GM19468 (cell line): ENCODE measurements around the gene CHRM1.

ENCODE experiments used
- ATAC-seq: cut with Tn5 transposase; IDR thresholded peaks from one replicate; pipeline ENCODE4 v1.9.1; 2021; ENCODE audit warnings: mild to moderate bottlenecking, moderate library complexity, moderate number of reproducible peaks; ENCODE audit not compliant: unreplicated experiment; ENCODE audit errors: extremely low read depth

Gene CHRM1

DNA sequence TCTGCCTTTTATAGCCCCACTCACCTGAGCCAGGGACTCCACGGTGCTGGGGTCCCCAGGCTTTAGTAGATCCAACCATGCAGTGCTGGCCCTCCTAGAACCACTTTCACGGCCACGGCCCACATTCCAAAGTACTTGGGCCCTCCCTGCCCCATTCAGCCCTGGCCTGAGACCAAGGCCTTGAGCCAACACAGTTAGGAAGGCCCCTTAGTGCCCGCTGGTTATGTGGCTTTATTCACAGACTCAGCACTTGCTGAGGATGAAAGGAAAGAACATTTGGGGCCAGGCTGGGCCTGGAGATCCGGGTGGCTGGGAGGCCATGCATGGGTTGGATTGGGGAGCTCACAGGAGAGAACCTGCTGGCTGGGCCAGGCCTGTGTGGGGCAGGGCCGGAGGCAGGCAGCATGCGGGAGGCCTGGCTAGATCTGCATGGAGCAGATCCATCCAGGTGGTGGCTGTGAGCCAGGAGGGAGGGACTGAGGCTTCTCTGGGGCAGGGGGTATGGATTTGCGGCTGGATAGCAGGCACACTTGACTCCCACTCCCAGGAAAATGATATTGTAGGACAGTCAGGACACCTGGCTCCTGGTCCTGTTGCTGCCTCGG lies 12.6 kb downstream of the CHRM1 start:
- ATAC-seq, result no peak

DNA sequence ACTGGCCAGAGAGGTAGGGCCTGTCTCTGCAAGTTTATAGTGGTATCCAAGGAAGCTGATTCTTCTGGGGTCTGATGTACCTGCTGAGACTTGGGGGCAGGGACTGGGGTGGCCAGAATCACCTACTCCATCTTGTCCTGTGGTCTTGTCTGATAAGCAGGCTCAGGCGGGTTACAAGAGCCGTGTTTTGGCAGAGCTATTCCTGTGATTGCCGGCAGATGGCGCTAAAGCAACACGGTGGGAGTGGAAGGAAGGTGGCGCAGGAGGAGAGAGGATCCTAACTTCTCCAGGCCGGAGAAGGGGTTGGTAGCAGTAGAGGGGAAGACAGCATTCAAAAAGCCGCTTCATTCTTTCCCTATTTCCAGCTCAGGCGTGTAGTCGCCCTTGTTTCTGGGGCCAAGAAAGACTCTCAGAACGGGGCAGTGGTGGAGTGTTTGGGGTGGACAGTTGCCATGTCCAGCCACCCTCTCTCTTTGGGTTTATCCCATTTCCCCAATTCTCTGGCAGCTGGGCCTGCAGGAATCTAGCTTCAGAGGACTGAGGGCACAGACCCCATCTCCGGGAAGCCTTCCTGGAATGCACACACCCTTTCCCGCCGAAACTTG lies 15.1 kb downstream of the CHRM1 start:
- ATAC-seq, result no peak

DNA sequence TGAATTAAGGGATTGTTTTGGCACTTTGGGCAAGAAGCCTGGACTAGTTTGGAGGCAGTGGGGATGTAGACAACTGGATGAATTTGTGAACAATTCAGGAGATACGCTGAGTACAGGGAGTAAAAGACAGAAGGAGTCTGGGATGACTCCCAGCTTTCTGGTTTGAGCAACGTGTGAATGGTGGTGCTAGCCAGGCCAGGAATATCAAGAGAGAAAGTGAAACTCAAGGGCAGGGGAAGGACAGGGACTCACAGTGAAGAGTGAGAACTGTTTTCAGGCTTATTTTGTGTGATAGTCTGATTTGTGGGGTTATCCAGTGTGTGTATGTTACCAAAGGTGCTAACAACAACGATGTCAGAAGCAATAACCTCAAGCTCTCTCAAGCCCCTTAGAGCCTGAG lies 15.9 kb downstream of the CHRM1 start:
- no peak for ATAC-seq

DNA sequence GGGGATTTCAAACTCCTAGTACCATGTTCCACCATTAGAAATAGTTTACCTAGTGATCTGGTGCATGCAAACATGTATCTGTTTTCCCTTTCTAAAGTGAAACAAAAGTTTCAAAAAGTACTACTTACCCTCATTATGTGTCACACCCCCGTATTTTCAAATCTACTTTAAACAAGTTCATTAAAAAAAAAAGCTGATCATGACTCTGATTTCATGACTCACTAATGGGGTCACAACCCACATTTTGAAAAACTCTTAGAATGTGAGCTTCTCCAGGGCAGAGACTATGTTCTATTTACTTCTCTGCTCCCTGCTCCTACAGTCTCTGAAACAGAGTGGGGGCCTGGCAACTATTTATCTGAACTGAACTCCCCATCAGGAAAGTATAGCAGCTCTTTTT lies 18.2 kb downstream of the CHRM1 start:
- ATAC-seq, result no peak

DNA sequence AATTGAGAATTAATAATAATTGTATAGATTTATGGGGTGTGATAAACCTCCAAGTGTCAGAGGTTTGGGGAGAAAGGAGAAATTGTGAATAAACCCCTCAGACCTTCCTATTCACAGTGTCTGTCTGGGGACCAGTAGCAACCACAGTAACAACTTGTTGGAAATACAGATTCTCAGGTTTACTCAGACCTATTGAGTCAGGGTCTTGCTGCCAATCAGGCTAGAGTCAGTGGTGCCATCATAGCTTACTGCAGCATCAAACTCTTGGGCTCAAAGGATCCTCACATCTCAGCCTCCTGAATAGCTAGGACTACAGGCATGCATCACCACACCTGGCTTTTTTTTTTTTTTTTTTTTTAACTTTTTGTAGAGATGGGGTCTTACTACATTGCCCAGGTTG lies 23.1 kb downstream of the CHRM1 start:
- no peak for ATAC-seq

DNA sequence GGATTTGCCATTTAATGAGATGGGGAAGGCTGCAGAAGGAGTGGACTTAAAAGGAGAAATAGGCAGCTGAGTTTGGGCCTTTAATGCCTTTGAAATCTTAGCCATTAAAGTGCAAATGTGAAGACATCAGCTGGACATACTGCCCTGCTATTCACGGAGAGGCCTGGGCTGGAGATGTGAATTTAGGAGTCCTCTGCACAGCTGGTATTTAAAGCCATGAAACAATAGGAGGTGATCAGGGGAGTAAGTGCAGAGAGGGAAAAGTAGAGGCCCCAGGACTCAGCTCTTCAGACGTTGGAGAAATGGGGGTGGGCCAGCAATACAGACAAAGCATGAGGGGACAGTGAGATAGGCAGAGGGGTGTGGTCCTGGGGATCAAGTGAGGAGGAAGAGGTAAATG lies 23.9 kb downstream of the CHRM1 start:
- ATAC-seq, result no peak

DNA sequence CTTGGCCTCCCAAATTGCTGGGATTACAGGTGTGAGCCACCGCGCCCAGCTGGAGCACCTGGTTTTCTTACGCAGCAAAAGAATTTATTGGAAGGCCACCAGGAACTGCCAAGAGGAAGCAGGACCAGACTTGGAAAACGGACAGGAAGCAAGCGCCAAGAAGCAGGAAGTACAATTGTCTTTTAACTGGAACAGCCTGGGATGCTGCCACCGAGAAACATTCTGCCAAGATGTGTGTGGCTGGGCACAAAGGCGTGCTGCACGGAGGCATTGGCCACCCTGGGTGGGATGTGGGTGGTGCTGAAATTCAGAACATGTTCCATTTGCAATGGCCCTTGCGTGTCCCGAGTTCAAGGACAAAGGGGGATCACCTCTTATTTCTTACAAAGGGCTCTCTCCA lies 25.1 kb downstream of the CHRM1 start:
- ATAC-seq, result no peak

DNA sequence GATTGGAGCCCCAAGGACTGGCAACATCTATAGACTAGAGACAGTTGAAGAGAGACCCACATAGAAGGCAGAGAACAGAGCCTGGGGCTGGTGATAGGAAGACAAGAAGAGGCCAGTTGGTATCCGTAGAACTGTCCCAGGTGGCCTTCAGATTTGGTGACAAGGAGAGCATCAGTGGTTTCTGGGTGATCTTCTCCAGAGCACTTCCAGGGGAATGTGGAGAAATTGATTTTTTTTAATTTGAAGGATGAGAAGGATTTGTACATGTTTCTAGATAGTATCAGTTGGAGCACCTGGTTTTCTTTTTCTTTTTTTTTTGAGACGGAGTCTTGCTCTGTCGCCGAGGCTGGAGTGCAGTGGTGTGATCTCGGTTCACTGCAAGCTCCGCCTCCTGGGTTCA lies 25.7 kb downstream of the CHRM1 start:
- no peak for ATAC-seq

DNA sequence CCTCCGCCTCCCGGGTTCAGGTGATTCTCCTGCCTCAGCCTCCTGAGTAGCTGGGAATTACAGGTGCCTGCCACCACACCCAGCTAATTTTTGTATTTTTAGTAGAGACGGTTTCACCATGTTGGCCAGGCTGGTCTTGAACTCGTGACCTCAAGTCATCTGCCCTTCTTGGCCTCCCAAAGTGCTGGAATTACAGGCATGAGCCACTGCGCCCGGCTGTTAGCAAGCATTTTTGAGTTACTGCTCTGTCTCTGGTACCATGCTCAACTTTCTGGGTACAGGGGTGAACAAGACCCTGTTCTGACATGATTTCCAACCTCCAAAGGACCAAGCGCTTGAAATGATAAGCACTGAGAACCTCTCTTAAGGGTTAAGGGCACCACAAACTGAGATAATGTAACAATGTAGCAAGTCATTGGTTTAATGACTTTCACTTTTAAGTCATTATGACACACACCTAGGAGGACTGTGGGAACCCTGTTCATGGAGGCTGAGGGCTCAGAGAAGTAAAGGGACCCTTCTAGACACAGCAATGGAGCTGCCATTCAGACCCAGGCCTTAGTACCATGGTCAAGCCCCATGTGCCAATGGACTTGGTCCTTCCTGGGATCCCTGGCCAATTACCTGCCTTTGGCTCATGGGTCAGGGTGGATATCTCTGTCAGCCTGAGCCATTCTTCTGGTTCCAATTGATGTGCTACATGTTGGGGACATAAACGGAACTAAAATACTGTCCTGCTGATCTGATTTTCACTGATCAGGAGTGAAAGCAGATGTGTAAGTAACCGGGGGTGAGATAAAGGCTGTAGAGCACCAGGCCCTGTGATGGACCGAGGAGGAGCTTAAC lies 28.9 kb downstream of the CHRM1 start:
- no peak for ATAC-seq

DNA sequence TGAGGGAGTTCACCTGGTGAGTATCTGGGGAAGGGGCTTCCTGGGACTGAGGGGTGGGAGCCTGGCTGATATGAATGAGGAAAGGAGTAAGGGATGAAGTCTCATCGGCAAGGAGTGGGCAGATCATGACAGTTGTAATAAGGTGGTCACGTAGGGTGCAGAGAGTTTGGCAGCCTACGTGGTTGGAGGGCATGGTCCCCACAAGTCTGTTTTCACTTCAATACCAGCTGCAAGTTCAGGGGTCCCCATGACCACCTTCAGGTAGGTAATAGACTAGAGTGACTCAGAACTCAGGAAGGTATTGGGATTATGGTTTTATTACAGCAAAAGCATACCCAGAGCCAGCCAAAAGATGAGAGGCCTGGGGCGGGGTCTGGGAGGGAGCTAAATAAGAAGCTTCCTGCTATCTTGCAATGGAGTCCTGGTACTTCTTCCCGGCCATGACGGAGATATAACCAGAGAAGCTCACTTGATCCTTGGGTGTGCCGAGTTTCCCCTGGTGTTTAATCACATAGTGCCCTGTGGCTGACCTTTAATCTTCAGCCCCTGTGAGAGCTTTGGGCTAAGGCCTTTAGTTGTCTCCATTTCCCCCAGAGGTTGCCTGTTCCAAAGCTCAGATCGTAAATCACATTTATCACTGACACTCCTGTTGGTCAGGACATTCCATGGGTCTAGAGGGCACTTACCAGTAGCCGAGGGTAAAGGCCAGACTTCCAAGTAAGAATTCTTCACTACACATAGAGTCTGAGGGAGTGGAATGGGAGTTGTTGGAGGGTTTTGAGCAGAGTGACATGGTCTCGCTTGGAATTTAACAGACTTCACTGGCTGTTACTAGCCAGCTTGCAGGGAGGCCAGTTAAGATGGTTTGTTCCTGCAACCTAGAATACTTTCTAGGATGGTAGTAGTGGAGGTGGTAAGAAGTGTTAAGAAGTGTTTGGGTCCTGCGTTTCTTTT lies 31.4 kb downstream of the CHRM1 start:
- no peak for ATAC-seq

DNA sequence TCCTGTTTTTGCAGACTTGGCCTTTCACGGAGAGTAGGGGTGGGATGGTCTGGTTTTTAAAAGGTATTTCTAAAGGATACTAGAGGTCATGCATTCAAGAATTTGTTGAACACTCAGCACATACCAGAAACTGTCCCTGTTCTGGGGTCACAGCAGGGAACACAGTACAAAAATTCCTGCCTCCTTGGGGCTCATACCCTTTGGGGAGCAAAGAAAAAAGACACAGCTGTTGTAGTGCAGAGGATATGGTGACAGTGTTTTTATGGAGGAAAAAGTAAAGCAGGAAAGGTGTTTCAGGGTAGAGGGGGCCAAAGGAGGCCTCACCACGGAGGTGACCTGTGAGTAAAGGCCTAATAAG lies 32.1 kb downstream of the CHRM1 start:
- no peak for ATAC-seq

DNA sequence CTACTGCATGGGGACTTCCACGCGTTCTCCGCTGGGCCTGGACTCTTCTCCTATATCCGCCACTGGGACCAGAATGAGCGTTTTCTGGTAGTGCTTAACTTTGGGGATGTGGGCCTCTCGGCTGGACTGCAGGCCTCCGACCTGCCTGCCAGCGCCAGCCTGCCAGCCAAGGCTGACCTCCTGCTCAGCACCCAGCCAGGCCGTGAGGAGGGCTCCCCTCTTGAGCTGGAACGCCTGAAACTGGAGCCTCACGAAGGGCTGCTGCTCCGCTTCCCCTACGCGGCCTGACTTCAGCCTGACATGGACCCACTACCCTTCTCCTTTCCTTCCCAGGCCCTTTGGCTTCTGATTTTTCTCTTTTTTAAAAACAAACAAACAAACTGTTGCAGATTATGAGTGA lies 32.8 kb downstream of the CHRM1 start:
- ATAC-seq, result no peak

DNA sequence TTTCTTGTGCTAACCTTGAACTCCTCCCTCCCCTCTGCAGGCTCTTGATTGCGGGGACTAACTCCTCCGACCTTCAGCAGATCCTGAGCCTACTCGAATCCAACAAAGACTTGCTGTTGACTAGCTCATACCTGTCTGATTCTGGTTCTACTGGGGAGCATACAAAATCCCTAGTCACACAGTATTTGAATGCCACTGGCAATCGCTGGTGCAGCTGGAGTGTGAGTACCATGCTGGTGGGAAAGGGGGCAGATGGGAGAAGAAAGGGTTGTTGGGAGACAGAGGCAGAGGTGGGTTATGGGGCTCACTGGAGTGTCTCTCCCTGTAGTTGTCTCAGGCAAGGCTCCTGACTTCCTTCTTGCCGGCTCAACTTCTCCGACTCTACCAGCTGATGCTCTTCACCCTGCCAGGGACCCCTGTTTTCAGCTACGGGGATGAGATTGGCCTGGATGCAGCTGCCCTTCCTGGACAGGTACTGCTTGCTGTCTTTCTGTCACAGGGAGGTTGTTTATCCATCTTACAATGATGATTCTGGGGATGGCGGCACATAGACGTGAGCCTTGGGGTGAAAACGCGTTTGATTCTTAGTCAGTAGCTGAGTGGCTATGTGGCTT lies 35.9 kb downstream of the CHRM1 start:
- no peak for ATAC-seq

DNA sequence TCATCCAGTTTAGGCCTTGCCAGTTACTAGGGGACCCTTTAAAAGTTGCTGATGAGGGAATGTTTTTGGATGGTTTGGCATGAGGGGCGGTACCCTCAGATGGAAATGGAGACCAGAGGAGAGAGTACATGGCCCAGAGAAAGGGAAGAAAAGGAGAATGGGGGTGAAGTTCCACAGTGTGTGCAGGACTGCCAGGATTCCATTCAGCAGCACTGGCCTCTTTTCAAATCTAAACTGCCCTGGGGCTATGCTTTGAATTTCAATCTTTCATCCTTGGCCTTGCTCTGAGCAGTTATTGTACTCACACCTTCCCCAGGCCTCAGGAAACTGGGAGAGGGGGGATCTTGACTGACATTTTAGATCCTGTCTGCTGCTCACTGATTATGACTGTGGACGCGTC lies 37.5 kb downstream of the CHRM1 start:
- ATAC-seq, result no peak

DNA sequence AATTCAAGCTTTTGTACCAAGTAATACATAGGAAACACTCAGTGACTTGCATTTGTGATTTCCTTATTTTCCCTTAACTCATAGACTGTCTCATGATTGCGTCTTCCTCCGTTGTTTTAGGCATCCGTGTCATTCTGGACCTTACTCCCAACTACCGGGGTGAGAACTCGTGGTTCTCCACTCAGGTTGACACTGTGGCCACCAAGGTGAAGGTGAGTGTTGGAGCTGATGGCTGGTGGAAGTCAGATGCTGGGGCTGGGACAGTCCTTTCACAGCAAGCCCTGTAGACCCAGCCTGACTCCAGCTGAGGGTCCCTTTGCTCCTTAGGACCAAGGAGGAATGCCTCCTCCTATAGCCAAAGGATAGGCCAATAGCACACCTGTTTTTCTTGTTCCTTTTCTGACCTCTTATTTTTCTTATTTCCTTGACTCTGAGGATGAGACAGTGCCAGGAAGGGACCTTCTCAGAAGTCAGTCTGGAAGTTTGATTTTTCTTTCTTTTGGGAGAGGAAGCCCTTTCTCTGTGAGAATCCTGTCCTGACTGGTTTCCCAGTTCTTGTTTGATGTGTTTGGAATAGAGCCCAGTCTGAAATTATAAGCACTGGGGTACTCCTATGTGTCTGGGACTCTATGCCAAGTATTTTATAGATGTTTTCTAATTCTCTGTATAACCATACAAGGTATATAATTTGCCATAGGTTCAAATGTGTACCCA lies 38.2 kb downstream of the CHRM1 start:
- ATAC-seq, result no peak

DNA sequence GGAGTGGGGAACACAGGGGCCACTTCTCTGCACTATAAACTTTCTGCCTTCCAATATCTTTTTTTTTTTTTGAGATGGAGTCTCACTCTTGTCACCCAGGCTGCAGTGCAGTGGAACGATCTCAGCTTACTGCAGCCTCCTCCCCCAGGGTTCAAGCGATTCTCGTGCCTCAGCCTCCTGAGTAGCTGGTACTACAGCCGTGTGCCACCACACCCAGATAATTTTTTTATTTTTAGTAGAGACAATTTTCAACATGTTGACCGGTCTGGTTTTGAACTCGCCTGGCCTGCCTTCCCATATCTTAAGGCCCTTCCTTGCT lies 38.8 kb downstream of the CHRM1 start:
- no peak for ATAC-seq

DNA sequence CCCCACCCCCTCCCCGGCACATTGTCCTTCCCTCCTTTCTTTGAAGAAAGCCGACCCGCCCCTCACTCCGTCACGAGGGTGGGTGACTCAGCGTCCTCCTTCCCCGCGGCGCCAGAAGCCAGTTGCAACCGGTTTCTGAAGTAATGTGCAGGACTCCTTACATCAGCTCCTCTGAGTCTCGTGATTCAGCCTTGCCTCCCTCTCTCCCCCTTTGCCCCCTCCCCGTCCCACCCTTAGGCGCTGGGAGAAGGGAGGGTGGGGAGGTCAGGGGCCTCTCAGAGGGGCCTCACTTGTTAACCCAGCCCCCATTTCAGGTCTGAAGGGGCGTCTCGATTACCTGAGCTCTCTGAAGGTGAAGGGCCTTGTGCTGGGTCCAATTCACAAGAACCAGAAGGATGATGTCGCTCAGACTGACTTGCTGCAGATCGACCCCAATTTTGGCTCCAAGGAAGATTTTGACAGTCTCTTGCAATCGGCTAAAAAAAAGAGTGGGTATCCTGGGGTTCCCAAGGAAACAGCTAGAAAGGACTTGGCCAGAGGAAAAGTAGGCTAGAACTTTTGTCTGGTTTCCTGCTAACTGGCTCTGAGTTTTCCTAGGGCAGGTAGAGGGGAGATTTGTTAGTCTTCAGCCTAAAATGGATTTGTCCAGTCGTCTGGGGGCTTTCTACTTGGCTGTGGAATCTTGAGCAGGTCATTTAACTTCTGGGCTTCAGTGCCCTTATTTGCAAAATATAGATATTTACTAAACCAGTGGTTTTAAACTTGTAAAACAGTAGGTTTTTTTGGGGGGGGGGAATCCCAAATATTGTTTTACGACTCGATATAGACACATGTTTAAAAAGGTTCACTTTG lies 39.4 kb downstream of the CHRM1 start:
- ATAC-seq, result peak; percentile 19

DNA sequence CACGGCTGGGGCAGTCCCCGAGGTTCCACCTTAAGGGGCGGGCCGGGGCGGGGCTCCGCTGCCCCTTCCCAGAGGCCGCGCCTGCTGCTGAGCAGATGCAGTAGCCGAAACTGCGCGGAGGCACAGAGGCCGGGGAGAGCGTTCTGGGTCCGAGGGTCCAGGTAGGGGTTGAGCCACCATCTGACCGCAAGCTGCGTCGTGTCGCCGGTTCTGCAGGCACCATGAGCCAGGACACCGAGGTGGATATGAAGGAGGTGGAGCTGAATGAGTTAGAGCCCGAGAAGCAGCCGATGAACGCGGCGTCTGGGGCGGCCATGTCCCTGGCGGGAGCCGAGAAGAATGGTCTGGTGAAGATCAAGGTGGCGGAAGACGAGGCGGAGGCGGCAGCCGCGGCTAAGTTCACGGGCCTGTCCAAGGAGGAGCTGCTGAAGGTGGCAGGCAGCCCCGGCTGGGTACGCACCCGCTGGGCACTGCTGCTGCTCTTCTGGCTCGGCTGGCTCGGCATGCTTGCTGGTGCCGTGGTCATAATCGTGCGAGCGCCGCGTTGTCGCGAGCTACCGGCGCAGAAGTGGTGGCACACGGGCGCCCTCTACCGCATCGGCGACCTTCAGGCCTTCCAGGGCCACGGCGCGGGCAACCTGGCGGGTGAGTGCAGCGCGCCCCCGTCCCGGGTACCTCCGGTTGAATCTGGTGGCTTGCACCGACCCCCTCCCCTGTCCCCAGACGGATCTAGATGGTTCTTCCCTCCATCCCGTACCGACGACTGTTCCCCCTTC lies 40.2 kb downstream of the CHRM1 start, which contains the start of gene SLC3A2:
TSS of gene SLC3A2 (plus strand) at position 94 of the 776 bp plus-strand sequence. CDS start at position 222, 128 bp downstream.
- ATAC-seq, result peak; percentile 51
